Muscle of back (tissue), 11 donors: Measurements from ENCODE around the gene WNT7B. TPM values are rescaled to one million over a fixed set of nuclear protein-coding genes. Genes with fewer than 3 reads are reported as not detected.

Experiments used
- DNase-seq, 3 donors: peaks; one replicate each; pipeline versions ENCODE4 v3.0.0 to v3.0.0-alpha.2; 2013
- polyA plus RNA-seq, 10 donors: library from polyadenylated mRNA; unstranded; fragments of 120-200 nt; gene quantifications; one replicate each; pipeline ENCODE4 v1.2.1, GENCODE V29; 2013; ENCODE audit not compliant: insufficient read length in 10 of 10

WNT7B gene
- polyA plus RNA-seq, 10 donors = 0.07 to 4.9 (median 0.08) TPM

DNA sequence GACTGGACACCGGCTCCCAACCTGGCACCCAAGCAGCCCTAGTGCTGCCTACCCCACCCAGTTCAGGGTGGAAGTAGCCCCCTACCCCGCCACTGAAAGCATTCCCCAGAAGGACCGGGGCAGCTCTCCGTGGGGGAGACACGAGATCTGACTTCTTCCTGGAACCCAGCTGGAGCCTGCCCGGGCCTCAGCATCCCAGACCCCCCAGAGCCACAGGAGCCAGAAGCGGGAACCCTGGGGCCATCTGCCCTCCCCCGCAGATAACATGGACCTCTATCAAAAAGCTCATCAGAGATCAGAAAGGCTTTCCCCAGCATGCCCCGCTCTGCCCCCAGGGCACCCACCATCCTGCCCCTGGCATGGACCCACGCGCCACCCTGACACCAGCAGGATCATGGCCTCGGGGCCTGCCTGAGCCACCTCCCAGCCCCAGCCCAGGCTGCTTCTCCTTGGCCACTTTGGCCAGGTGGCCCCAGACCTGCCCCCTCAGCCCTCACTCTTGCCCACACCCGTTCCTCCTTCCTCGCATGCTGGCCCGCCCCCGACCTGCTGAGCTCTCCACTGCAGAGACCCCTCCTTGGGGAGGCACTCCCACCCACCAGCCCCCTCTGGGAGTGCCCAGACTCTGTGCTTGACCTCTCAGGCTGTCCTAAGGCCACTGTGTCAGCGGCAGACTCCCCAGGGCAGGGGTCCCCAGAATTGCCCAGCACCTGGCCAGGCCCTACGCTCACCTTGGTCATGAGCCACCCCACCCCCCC, 17.1 kb downstream of the WNT7B start:
- no peak for DNase-seq

- no peak for DNase-seq
These were observed 18.0 kb downstream of the WNT7B start for GRCh38 chr22:45958971-45959370.

- DNase-seq = no peak
These were observed 19.1 kb downstream of the WNT7B start for GRCh38 chr22:45957826-45958225.

GRCh38 chr22:45953178-45953577, 23.8 kb downstream of the WNT7B start:
- no peak for DNase-seq

DNA sequence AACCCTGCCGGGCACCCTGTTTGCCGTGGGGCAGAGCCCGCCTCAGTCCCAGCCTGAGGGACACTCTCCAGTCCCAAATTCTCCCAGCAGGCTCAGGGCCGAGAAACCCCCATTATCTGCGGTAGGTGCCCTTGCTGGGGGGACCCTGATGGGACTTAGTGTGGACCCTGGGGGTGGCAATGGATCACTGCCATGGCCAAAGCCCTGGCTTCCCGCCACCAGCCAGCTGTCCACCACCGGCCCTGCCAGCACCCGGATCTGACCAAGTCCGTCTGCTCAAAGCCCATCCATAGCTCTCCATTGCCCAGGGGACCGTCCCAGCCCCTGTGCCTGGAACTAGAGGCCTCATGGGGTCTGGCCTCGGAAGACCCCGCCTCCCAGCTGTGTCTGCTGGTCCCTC, 24.4 kb downstream of the WNT7B start:
- DNase-seq = no peak

DNA sequence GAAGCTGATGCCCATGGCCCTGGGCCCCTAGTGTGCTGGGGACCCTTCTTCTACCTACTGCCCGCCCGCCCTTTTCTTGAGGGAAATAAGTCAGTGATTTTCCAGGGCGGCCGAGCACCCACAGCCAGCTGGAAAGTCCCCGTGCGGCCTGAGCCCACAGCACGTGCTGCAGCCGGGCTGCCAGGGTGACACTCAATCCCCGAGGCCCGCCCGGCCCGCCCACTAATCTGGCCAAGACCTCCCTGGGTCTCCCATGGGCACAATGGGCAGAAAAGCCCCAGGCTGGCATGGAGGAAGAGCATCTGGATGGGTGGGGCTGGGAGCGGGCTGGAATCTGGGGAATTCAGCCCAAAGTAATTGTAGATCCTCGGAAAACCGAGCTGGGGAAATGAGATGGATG, 24.8 kb downstream of the WNT7B start:
- no peak for DNase-seq

- no peak for DNase-seq
These were observed 27.1 kb downstream of the WNT7B start for GRCh38 chr22:45949891-45950290.

- no peak for DNase-seq
These were observed 27.6 kb downstream of the WNT7B start for GRCh38 chr22:45949258-45949870.

DNA sequence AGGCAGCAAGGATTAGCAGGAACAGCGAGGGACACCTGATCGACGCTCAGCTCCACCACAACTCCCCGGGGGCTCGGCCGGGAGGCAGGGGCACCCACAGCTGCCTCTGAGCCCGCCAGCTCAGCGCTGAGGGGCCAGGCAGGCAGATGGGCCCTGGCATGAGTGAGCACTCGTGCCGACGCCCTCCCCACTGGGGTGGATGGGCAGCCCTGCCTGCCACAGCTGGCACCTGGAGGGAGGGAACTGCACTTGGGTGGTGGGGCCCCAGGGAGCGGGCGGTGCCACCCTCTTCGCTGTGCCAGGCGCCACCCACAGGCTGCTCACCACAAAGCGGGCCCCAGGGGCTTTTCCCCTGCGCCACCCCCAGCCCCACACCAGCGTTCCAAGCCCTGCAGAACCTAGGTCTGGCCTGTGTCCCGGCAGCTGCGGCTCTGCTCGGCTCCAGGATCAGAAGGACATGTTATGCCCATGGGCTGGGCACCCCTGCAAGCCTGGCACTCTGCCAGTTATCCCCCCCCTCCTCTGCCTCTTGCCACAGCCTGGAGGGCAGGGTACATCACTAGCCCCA, 28.8 kb downstream of the WNT7B start:
- no peak for DNase-seq

DNA sequence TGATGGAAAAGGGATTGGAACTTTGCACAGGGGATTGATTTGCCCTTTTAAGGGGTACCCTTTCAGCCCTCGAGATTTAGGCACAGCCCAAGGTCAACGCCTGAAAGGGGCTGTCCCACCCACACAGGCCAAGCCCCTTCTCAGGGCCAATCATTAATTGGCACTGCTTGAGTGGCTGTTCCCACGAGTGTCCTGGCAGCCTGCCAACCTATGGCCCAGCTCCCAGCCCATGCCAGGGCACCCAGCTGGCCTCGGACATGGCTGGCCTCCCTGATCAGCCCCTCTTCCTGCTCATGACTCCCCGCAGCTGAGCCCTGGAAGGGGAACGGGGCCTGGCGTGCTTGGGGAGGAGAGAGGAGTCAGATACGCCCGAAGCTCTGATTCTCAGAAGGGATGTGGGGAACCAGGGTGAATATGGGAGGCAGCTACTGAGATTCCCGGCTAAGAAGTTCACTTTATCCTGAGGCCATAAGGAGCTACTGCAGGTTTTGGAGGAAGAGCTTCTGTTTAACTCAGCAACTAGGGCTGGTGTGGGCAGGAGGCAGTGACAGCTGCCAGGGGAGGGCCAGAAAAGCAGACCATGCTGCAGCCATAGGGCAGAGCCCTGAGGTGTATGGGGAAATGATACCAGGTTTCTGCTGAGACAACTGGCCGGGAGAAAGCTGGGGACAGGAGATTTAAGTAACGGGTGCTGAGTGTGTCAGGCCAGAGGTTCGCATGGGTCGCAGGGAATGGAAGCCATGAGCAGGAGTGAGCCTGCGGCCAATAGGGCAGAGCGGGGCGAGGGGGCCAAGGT, 30.0 kb downstream of the WNT7B start:
- DNase-seq = no peak

DNA sequence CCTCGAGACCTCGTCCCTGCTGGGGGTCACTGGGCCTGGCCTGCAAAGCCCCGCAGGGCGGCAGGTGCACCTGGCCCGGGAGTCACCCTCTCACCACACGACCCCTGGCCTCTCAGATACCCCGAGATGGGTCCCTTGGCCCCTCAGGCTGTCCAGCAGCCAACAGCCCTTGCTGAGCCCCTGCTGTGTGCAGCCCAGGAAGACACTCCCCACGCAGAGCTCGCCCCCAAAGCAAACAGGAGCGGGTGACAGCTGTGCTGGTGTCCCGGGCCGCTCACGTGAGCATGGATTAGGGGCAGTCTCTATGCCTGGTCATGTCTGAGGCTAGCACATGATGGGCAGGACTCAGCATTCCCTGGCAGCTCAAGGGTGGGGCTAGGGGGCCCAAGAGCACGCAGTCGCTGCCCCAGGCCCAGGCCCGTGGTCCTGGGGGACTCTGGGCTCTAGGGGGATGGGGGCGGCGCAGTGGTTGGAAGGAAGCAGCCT, 31.3 kb downstream of the WNT7B start:
- no peak for DNase-seq

- no peak for DNase-seq
These were observed 34.0 kb downstream of the WNT7B start for GRCh38 chr22:45942787-45943493.

- DNase-seq = no peak
These were observed 34.6 kb downstream of the WNT7B start for GRCh38 chr22:45942344-45942743.

DNA sequence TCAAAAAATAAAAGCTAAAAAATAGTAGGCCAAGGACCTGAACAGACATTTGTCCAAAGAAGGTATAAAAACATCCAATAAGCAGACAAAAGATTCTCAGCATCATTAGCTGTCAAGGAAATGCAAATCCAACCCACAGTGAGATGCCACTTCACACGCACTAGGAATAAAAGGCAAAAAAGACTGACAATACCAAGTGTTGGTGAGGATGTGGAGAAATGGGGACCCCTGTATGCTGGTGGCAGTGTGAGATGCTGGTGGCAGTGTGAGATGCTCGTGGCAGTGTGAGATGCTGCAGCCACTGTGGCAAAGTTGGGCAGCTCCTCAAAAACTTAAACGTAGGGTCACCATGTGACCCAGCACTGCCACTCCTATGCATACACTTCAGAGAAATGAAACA, 38.0 kb downstream of the WNT7B start:
- no peak for DNase-seq

- no peak for DNase-seq
These were observed 39.0 kb downstream of the WNT7B start for GRCh38 chr22:45937960-45938359.

GRCh38 chr22:45935573-45935972, 41.4 kb downstream of the WNT7B start:
- DNase-seq = no peak

DNA sequence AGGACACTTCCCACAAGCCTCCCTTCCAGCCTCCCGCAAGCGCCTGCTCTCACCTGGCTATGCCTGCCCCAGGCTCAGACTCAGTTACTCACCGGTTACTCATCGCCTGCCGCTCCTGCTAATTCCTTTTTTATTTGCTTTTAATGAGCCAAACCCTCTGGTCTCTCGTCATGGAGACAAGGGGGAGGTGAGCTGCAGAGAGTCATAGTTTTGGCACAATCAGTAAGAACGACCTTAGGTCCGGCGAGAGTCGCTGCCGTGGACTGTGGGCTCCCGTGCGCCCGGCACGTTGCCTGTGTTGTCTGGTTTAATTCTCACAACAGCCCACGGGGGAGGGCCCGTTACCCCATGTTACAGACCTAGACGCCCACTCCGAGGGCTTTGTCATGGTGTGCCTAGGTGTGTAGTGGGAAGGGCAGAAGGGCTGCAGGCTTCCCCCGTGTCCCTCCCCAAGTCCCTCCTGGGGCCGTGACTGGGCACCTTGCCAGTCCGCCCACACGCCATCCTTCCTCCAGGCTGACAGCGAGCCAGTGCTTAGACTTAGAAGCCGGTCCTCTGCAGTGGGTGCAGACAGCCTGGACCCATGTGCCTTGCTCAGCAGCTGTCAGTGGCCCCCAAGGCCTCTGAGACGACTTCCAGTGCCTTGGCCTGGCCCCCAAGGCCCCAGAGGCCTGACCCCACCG, 42.2 kb downstream of the WNT7B start:
- peak in 2 of 3 donors; percentile 26 to 78 for DNase-seq

DNA sequence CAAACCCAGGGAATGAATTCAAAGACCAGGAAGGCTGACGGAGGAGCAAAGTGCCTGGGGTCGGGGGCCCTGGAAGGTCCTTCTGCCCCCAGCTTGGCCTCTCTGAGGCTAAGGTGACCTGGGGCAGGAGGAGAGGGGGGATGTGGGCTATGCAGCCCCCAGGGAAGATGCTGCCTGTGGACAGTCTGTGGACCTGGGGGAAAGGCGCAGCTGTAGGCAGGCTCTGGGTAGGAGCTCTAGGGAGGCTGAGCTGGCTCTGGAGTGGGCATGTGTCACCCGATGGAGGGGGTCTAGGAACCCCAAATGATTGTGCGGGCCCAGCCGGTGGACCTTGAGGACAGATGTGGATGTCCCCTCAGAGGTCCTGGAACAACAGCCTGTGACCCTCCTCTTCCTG, 42.8 kb downstream of the WNT7B start:
- DNase-seq = no peak

- DNase-seq = no peak
These were observed 43.3 kb downstream of the WNT7B start for GRCh38 chr22:45933506-45934167.

DNA sequence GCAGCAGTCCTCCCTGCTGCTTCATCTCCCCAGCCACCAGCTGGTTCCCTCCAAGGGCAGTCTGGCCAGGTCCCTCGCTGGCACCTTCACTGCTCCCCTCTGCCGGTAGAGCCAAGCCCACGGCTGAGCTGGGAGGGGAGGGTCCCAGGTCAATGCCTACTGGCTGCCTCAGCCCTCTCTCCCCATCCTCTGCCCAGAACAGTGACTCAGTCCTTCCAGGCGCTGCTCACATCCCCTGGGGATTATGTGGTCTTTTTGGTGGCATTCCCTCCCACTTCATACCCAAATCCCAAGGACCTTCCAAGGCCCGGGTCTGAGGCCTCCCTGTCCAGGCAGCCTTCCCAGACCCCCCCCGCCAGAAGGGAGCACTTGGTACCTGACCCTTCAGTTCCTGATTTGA, 44.9 kb downstream of the WNT7B start:
- DNase-seq = peak in 1 of 3 donors; percentile 3

DNA sequence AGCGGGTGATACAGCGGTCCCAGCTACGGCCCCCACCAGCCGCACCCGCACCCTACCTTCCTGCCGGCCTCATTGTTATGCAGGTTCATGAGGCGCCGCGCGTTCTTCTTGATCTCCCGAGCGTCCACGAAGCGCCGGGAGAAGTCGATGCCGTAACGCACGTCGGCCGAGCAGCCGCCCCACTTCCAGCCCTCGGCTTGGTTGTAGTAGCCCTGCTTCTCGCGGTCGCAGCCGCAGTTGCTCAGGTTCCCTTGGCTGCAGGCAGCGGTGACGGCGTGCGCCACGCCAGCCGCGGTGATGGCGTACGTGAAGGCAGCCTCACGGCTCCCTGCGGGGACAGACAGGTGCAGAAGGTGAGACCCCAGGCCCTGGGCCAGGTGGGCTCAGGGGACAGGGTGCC, 45.9 kb downstream of the WNT7B start:
- no peak for DNase-seq
